ENCODE measurements around the gene TMA7. TPM values are rescaled to one million over a fixed set of nuclear protein-coding genes. Genes with fewer than 3 reads are reported as not detected.

The TMA7 gene
- total RNA-seq, 1 donor, result 271 TPM

GRCh38 chr3:48405343-48405881, 34.6 kb upstream of the TMA7 start:
- H3K4me3 ChIP-seq (ENCODE audit: low read length), result no peak overlapping the region
- H3K9me3 ChIP-seq (ENCODE audit: low read depth, low read length), result no peaks in the 10 kb centered on the region

GRCh38 chr3:48405971-48406370, 34.1 kb upstream of the TMA7 start:
- no peaks in the 10 kb centered on the region for H3K4me1 ChIP-seq (ENCODE audit: insufficient read depth, low read length)

More at GRCh38 chr3:48405343-48405881, 34.6 kb upstream of the TMA7 start:
- Histone ChIP-seq H3K27me3 (ENCODE audit: insufficient read depth, low read length) (no peaks in the 10 kb centered on the region), H3K4me1 (ENCODE audit: insufficient read depth, low read length) (no peaks in the 10 kb centered on the region)

GRCh38 chr3:48406443-48407431, 33.3 kb upstream of the TMA7 start:
- H3K4me3 ChIP-seq (ENCODE audit: low read length), result no peak overlapping the region
- H3K27me3 ChIP-seq (ENCODE audit: insufficient read depth, low read length), result no peaks in the 10 kb centered on the region
- no peaks in the 10 kb centered on the region for H3K4me1 ChIP-seq (ENCODE audit: insufficient read depth, low read length)
- no peaks in the 10 kb centered on the region for H3K9me3 ChIP-seq (ENCODE audit: low read depth, low read length)

More at GRCh38 chr3:48405971-48406370, 34.1 kb upstream of the TMA7 start:
- H3K4me3 ChIP-seq (ENCODE audit: low read length), result no peak overlapping the region
- no peaks in the 10 kb centered on the region for H3K27me3 ChIP-seq (ENCODE audit: insufficient read depth, low read length)
- no peaks in the 10 kb centered on the region for H3K9me3 ChIP-seq (ENCODE audit: low read depth, low read length)

- H3K4me1 ChIP-seq (ENCODE audit: insufficient read depth, low read length), result no peaks in the 10 kb centered on the region
- H3K4me3 ChIP-seq (ENCODE audit: low read length), result no peak overlapping the region
- H3K27me3 ChIP-seq (ENCODE audit: insufficient read depth, low read length), result no peaks in the 10 kb centered on the region
- H3K9me3 ChIP-seq (ENCODE audit: low read depth, low read length), result no peaks in the 10 kb centered on the region
Measured at GRCh38 chr3:48407542-48408099, 32.4 kb upstream of the TMA7 start.

- no peaks in the 10 kb centered on the region for H3K27me3 ChIP-seq (ENCODE audit: insufficient read depth, low read length)
- no peak overlapping the region for H3K4me3 ChIP-seq (ENCODE audit: low read length)
Measured at GRCh38 chr3:48408823-48409281, 31.2 kb upstream of the TMA7 start.

GRCh38 chr3:48409291-48410201, 30.5 kb upstream of the TMA7 start:
- no peaks in the 10 kb centered on the region for H3K4me1 ChIP-seq (ENCODE audit: insufficient read depth, low read length)
- H3K9me3 ChIP-seq (ENCODE audit: low read depth, low read length), result no peaks in the 10 kb centered on the region
- H3K4me3 ChIP-seq (ENCODE audit: low read length), result no peak overlapping the region
- no peaks in the 10 kb centered on the region for H3K27me3 ChIP-seq (ENCODE audit: insufficient read depth, low read length)

More at GRCh38 chr3:48408823-48409281, 31.2 kb upstream of the TMA7 start:
- Histone ChIP-seq H3K4me1 (ENCODE audit: insufficient read depth, low read length) (no peaks in the 10 kb centered on the region), H3K9me3 (ENCODE audit: low read depth, low read length) (no peaks in the 10 kb centered on the region)

- H3K27me3 ChIP-seq (ENCODE audit: insufficient read depth, low read length), result no peaks in the 10 kb centered on the region
Measured at GRCh38 chr3:48410205-48411040, 29.6 kb upstream of the TMA7 start.

GRCh38 chr3:48411041-48411588, 28.9 kb upstream of the TMA7 start:
- H3K9me3 ChIP-seq (ENCODE audit: low read depth, low read length), result no peaks in the 10 kb centered on the region
- no peak overlapping the region for H3K4me3 ChIP-seq (ENCODE audit: low read length)
- H3K27me3 ChIP-seq (ENCODE audit: insufficient read depth, low read length), result no peaks in the 10 kb centered on the region
- no peaks in the 10 kb centered on the region for H3K4me1 ChIP-seq (ENCODE audit: insufficient read depth, low read length)

More at GRCh38 chr3:48410205-48411040, 29.6 kb upstream of the TMA7 start:
- Histone ChIP-seq H3K9me3 (ENCODE audit: low read depth, low read length) (no peaks in the 10 kb centered on the region), H3K4me1 (ENCODE audit: insufficient read depth, low read length) (no peaks in the 10 kb centered on the region), H3K4me3 (ENCODE audit: low read length) (no peak overlapping the region)

GRCh38 chr3:48411606-48412374, 28.3 kb upstream of the TMA7 start:
- Histone ChIP-seq H3K4me1 (ENCODE audit: insufficient read depth, low read length) (no peaks in the 10 kb centered on the region), H3K4me3 (ENCODE audit: low read length) (no peak overlapping the region), H3K27me3 (ENCODE audit: insufficient read depth, low read length) (no peaks in the 10 kb centered on the region), H3K9me3 (ENCODE audit: low read depth, low read length) (no peaks in the 10 kb centered on the region)

- H3K4me1 ChIP-seq (ENCODE audit: insufficient read depth, low read length), result no peaks in the 10 kb centered on the region
- H3K27me3 ChIP-seq (ENCODE audit: insufficient read depth, low read length), result no peaks in the 10 kb centered on the region
- H3K4me3 ChIP-seq (ENCODE audit: low read length), result no peak overlapping the region
- H3K9me3 ChIP-seq (ENCODE audit: low read depth, low read length), result no peaks in the 10 kb centered on the region
Measured at GRCh38 chr3:48412375-48413001, 27.6 kb upstream of the TMA7 start.

GRCh38 chr3:48413086-48413485, 27.0 kb upstream of the TMA7 start:
- Histone ChIP-seq H3K4me1 (ENCODE audit: insufficient read depth, low read length) (no peaks in the 10 kb centered on the region), H3K9me3 (ENCODE audit: low read depth, low read length) (no peaks in the 10 kb centered on the region), H3K4me3 (ENCODE audit: low read length) (no peak overlapping the region), H3K27me3 (ENCODE audit: insufficient read depth, low read length) (no peaks in the 10 kb centered on the region)

- H3K27me3 ChIP-seq (ENCODE audit: insufficient read depth, low read length), result no peaks in the 10 kb centered on the region
Measured at GRCh38 chr3:48413611-48414010, 26.4 kb upstream of the TMA7 start.

More at GRCh38 chr3:48413611-48414010, 26.4 kb upstream of the TMA7 start:
- Histone ChIP-seq H3K4me1 (ENCODE audit: insufficient read depth, low read length) (no peaks in the 10 kb centered on the region), H3K9me3 (ENCODE audit: low read depth, low read length) (no peaks in the 10 kb centered on the region), H3K4me3 (ENCODE audit: low read length) (no peak overlapping the region)
